GM12873 (cell line): ENCODE measurements around the gene DDX4.

ENCODE experiments used
- TF ChIP-seq, protein P1 (sequence below): IDR thresholded peaks from 2 replicates; pipeline ENCODE4 v1.5.1; 2012; ENCODE audit warnings: low read depth, mild to moderate bottlenecking, moderate library complexity, low read length, control low read depth; ENCODE audit not compliant: insufficient read depth; ENCODE audit errors: missing control alignments

The DDX4 gene

DNA sequence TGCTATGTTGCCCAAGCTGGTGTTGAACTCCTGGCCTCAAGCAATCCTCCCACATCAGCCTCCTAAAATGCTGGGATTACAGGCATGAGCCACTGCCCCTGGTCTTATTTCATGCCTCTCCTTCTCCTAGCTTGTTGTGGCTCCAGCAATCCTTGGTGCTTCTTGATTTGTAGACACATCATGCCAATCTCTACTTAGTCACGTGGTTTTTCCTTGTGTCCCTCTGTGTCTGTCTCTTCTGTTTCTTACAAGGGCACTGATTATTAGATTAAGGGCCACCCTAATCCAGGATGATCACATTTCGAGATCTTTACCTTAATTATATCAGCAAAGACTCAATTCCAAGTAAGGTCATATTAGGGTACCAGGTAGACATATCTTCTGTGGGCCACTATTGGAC is 104.1 kb downstream of the DDX4 start:
- TF ChIP-seq, protein P1, sequence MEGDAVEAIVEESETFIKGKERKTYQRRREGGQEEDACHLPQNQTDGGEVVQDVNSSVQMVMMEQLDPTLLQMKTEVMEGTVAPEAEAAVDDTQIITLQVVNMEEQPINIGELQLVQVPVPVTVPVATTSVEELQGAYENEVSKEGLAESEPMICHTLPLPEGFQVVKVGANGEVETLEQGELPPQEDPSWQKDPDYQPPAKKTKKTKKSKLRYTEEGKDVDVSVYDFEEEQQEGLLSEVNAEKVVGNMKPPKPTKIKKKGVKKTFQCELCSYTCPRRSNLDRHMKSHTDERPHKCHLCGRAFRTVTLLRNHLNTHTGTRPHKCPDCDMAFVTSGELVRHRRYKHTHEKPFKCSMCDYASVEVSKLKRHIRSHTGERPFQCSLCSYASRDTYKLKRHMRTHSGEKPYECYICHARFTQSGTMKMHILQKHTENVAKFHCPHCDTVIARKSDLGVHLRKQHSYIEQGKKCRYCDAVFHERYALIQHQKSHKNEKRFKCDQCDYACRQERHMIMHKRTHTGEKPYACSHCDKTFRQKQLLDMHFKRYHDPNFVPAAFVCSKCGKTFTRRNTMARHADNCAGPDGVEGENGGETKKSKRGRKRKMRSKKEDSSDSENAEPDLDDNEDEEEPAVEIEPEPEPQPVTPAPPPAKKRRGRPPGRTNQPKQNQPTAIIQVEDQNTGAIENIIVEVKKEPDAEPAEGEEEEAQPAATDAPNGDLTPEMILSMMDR, result no peak

DNA sequence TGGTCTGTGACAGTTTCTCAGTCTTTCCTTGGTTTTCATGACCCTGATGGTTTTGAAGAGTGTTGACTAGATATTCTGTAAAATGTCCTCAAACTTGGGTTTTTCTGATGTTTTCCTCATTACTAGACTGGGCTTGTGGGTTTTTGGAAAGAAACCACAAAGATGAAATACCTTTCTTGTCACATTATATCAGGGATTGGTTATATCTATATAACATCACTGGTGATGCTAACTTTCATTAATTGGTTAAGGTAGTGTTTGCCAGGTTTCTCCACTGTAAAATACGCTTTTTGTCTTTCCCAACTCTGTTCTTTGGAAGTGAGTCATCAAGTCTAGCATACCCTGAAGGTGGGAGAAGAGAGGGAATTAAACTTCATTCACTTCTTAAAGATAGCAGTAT is 110.0 kb downstream of the DDX4 start:
- TF ChIP-seq, protein P1, result no peak

DNA sequence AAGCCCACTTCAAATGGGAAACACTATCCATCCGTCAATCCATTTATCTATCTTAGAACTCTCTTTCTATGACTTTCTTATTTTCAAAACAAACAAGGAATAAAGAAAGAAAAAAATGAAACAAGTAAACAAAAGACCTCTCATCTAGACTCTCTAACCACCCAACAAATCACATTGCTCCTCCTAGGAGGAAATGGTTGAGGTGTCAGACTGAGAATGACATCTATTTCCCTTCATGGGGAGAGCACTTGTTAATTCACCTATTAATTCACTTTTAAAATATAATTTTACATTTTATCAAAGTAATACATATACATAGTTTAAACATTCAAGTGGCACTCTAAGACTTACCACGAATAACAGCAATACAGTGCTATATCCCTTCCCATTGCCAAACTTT is 110.9 kb downstream of the DDX4 start:
- TF ChIP-seq, protein P1, result no peak

DNA sequence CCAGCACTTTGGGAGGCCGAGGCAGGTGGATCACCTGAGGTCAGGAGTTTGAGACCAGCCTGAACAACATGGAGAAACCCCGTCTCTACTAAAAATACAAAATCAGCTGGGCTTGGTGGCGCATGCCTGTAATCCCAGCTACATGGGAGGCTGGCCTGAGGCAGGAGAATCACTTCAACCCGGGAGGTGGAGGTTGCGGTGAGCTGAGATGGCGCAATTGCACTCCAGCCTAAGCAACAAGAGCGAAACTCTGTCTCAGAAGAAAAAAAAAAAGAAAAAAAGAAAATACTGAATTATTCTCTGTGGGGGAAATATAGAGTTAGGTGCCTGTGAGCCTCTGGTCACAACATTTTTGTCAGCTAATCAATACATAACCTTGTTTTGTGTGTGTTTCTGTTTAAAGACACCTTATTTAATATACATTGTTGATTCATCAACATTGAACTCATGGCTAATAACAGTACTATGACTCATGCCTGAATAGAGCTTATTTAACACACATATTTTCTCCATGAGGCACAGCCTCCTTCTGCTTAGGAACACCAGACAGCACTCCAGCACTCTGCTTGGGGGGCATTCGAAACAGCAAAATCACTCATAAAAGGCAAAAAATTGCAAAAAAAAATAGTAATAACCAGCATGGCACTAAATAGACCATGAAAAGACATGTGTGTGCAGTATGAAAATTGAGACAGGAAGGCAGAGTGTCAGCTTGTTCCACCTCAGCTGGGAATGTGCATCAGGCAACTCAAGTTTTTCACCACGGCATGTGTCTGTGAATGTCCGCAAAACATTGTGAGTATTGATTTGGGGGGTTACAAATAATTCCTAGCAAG is 113.2 kb downstream of the DDX4 start, which contains the start of gene IL31RA:
Gene IL31RA (plus strand): TSS at position 519 of the 836 bp plus-strand sequence. CDS start 214 bp downstream, at position 733.
- TF ChIP-seq, protein P1, result no peak

DNA sequence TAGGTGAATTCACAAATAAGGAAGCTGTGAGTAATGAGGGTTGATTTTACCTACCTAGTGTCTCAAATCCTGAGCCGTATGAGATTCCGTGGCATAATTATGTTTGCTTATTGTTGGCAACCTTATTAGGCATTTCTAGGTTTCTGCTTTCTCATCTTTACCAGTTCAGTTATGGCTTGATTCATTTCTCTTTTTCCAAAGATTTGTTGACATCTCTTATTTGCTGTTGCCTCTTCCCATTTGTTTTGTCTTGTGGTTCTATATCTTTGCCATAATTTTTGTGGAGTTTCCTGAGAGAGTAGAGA is 113.8 kb downstream of the DDX4 start:
- TF ChIP-seq, protein P1, result no peak

DNA sequence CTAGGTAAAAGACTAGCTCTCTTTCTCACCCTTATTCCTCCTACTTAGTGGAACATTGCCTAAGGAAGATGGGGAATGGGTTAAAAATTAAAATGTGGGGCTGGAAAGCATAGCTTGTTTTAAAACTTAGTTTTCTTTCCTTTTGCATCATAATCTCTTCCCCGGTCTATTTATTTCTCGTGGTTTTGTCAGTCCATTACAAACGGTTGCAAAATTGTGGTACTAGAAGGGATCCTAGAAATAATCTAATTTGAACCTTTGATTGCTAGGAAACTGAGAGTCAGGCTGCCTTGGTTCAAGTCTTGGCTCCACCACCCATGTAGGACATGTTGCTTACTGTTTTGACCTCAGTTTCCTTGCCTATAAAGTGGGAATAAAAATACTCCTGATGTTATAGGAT is 114.6 kb downstream of the DDX4 start:
- TF ChIP-seq, protein P1, result no peak

DNA sequence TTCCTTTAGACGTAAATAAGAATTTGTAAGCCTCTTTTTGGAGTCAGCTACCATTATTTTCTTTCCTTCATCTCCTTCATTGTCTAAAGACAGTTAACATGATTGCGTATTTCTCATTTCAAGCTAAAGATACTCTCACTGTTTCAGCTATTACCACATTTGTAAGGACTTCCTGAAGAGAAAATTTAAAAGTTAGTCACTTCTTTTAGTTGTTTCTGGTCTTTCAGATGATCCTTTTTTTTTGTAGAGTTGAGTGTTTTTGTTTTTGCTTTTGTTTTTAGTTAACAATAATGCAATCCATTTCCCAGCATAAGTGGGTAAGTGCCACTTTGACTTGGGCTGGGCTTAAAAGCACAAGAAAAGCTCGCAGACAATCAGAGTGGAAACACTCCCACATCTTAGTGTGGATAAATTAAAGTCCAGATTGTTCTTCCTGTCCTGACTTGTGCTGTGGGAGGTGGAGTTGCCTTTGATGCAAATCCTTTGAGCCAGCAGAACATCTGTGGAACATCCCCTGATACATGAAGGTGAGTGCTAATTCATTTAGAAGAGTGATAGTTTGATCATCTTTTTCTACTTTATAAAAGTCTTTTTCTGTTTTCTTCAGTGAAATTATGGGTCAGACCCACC is 115.3 kb downstream of the DDX4 start:
- TF ChIP-seq, protein P1, result no peak
